GM21737 (cell line): ENCODE measurements around the gene RAB11FIP3.
"Not testable (repeated sequence)": the region's sequence is repeated elsewhere in the genome, so short reads cannot be mapped to it uniquely, and the experiment has no call there.

Experiments
- ATAC-seq: cut with Tn5 transposase; IDR thresholded peaks from one replicate; pipeline ENCODE4 v1.9.1; 2021; ENCODE audit warnings: mild to moderate bottlenecking, moderate library complexity; ENCODE audit not compliant: unreplicated experiment

RAB11FIP3 gene

GRCh38 chr16:425082-425718 lies at the start of gene RAB11FIP3:
TSS of gene RAB11FIP3 (plus strand) at chr16:425649. CDS start at chr16:426007, 358 bp downstream.
- ATAC-seq = peak; percentile 74

DNA sequence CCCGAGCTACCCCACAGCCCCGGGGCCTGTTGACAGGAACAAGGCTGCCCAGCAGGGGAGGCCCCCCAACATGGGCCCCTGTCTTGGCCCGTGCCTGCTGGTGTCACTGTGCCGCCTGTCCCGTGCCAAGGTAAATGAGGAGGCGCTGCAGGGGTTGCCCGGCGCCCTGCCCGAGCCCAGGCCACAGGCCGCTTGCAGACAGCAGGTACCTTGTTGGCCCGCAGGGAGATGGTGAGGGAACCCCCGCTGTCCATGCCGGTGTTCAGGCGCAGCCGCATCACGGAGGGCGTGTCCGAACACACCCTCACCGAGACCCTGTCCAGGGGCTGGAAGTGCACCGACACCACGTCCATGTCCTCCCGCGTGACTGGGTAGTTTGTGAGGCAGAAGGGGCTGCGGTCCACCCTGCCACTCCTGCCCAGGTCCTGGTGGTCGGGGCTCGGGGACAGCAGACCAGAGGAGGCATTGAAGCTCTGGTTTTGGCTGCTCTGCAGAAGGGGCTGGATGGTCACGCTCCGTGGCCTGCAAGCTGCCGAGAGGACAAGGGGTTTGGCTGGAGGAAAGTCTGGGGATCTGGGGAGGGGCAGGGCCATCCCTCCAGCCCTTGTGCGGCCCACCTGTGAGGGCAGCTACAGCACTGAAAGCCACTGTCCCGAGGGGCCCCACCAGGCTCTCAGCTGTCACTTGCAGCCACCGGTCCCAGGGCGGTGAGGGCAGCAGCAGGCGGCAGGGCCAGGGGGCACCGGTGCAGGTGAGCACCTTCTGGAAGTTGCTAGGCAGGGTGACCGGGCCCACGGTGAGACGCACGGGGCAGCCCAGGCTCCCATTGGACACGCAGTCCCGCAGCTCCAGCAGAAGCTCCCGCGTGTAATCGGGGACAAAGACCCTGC lies 49.3 kb upstream of the RAB11FIP3 start:
- no peak for ATAC-seq

- ATAC-seq = no peak
Measured at GRCh38 chr16:376817-377418, 48.5 kb upstream of the RAB11FIP3 start.

DNA sequence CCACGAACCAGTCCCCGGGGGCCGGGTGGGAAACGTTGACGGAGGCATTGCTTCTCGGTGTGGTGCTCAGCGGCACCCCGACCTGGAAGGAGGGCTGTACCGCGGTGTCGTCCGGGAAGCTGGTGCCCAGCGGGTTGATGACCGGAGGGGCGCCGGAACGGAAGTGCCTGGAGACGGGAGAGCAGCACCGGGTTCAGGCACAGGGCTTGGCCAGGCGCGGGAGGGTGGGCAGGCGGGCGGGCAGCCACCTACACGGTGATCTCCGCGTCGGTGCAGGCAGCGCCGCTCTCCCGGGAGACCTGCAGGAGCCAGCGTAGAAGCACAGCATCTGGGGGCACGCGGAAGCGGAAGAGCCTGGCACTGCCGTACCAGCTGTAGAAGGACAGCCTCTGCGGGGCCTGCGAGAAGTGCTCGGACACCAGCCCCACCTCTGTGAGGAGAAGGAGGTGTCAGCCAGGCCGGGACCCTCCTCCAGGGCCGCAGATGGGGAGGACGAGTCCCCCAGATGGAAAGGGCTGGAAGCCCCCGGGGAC lies 48.0 kb upstream of the RAB11FIP3 start:
- ATAC-seq = no peak

DNA sequence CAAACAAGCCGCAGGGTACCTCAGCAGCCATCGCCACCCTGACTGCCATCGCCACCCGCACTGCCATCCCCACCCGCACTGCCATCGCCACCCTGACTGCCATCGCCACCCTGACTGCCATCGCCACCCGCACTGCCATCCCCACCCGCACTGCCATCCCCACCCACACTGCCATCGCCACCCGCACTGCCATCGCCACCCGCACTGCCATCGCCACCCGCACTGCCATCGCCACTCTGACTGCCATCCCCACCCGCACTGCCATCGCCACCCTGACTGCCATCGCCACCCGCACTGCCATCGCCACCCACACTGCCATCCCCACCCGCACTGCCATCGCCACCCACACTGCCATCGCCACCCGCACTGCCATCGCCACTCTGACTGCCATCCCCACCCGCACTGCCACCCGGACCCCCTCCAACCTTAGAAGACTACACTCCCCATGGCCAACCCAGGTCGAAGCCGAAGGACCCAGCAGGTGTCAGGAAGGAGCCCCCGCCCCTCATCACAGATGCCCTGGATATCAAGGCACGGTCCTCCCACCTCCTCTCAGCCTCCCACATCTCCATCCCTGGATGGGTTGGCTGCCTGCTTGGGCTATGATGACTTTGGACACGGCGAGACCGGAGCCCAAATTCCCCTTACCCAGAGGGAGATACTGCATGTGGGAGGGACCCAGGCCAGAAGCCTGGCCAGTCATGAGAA lies 47.2 kb upstream of the RAB11FIP3 start:
- not testable (repeated sequence) for ATAC-seq

DNA sequence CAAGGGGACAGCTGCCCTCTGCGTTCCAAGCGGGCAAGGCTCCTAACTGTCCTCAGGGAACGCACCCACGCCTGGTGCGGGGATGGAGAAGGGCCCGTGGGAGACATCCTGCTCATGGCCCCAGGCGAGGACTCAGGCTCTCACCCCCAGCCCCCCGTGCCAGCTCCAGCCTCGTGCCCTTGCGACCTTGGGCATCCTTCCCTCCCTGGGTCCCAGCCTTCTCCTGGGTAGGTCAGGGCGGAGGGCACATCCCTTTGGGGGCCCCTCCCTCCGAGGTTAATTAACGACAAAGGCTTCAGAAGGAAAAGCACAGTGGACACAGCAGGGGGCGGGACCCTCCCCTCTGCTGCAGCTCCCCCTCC lies 46.6 kb upstream of the RAB11FIP3 start:
- no peak for ATAC-seq

DNA sequence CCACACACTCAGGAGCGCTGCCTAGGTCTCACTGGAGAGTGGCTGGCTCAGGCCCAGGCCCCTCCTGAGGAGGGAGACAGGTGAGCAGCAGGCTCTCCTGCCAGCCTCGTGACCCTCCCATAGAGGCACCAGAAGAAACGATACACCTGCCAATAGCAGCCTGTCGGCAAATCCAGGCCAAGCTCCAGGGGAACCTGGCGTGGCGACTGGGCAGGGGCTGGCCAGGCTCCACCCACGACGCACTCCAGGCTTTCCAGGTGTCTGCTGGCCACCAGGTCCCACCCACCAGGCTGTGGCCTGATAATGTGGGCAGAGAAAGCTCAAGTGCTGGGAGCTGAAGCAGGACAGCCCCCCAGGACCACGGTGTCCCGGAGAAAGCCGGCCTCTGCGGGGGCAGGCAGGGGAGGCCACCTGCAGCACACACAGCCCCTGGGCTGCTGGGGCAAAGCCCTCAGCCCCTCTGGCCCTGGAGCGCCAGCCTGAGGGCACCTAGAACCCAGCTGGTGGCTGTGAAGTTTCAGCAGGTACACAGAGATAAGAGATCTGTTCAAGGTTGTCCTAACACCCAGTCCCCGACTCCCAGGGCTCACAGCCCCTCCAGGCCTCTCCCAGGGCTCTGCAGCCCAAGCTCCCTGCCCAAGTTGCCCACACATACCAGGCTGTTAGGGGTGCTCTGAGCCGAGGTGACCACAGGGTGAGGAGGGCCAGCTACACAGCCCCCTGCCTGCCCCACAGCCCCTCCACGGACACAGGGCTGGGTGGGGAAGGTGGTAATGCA lies 46.1 kb upstream of the RAB11FIP3 start:
- ATAC-seq = no peak

DNA sequence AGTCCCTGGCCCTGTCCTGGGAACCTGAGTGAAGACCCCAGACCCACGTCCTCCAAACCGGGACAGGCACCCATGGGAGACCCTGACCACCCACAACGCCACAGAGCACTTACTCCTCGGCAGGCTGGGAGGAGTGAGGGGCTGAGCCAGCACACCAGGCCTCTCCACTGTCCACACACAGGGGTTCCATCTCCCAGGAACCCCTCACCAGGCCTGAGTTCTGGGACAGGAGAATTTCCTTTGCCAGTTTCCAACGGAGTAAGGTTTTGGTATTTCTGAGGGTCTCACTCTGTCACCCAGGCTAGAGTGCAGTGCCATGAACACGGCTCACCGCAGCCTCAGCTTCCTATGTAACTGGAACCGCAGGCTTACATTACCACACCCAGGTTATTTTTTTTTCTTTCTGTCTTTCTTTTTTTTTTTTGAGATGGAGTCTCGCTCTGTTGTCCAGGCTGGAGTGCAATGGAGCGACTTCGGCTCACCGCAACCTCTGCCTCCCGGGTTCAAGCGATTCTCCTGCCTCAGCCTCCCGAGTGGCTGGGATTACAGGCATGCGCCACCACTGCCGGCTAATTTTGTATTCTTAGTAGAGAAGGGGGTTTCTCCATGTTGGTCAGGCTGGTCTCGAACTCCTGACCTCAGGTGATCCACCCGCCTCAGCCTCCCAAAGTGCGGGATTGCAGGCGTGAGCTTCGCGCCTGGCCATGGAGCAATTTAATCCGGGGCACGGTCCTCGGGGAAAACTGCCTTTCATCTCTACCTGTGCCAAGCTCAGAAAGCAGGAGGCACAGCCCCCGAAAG lies 45.3 kb upstream of the RAB11FIP3 start:
- no peak for ATAC-seq

GRCh38 chr16:380762-381011 lies 44.8 kb upstream of the RAB11FIP3 start:
- ATAC-seq = no peak

GRCh38 chr16:381012-381788 lies 44.2 kb upstream of the RAB11FIP3 start:
- peak; percentile 17 for ATAC-seq

DNA sequence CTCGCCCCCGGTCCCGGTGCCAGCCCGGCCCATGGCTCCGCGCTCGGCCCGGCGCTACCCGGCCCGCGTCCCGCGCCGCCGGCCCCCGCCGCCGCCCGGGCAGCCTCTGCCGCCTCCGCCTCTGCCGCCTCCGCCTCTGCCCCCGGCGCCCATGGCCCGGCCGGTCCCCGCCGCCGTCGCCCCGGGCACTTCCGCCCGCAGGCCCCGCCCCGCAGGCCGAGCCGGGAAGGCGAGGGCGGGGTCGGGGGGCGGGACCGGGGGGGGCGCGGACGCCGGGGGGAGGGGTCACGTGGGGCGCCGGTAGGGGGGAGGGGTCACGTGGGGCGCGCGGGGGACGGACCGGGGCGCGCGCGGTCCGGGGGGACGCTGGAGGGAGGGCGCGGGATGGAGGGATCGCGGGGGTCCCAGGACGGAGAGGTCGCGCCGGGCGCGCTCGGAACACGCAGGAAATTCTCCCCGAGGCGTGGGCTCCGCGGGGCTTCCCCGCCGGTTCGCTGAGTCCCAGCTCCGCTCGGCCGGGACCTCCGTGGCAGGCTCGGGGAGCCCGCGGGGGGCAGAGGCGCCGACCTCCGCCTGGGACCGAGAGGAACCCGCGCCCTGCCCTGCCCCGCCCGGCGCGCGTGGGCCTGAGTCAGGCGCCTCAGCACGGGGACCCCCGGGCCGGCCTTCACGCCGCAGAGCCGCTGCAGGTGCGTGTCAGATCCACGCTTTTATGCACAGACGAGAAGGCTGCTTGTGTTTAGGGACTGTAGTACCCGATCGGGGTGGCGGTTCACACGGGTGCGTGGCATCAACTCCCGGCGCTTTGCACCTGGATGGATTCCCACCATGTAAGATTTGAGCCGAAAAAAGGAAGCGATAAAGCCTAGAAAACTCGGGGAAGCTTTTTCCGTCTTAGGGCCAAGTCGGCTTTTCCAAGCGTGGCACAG lies 43.4 kb upstream of the RAB11FIP3 start, which contains the start of gene PGAP6:
TSS of gene PGAP6 (minus strand) at position 190 of the 929 bp plus-strand sequence. CDS start at position 33, 157 bp downstream.
- peak; percentile 39 for ATAC-seq

- peak; percentile 39 for ATAC-seq
Measured at GRCh38 chr16:383326-384051, 42.0 kb upstream of the RAB11FIP3 start.

GRCh38 chr16:386641-387156 lies 38.8 kb upstream of the RAB11FIP3 start:
- no peak for ATAC-seq

DNA sequence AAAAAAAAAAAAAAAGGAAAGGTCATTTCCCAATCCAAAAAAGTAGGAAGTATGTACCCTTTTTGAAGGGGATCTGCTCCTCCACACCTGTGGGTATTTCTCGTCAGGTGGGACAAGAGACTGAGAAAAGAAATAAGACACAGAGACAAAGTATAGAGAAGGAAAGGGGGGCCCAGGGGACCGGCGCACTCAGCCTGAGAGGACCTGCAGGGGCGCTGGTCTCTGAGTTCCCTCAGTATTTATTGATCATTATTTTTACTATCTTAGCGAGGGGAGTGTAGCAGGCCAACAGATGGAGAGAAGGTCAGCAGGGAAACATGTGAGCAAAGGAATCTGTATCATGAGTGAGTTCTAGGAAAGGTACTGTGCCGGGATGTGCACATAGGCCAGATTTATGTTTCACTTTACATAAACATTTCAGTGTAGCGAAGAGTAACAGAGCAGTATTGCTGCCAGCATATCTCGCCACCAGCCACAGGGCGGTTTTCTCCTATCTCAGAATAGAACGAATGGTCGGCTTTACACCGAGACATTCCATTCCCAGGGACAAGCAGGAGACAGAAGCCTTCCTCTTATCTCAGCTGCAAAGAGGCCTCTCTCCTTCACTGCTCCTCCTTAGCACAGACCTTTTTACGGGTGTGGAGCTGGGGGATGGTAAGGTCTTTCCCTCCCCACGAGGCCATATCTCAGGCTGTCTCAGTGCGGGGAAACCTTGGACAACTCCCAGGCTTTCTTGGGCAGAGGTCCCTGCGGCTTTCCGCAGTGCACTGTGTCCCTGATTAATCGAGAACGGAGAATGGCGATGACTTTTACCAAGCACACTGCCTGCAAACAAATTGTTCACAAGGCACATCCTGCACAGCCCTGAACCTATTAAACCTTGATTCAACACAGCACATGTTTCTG lies 37.4 kb upstream of the RAB11FIP3 start:
- ATAC-seq = not testable (repeated sequence)

DNA sequence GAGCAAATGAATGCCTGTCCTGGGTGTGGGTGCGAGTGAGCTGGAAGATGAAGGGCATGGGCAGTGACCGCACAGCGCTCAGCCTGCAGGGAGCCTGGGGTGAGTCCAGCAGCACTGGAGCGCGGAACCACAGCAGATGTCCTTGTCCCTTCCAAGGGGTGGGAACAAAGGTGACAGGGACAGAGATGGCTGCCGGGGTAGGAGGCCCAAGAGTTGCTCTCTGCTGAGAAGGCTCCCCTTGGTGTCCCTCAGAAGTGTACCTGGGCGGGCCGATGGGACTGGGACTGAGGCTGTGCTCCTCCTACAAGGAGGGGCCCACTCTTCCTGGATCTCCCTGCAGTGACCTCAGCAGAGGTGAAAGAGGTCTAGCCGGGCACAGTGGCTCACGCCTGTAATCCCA lies 36.1 kb upstream of the RAB11FIP3 start:
- ATAC-seq = no peak

DNA sequence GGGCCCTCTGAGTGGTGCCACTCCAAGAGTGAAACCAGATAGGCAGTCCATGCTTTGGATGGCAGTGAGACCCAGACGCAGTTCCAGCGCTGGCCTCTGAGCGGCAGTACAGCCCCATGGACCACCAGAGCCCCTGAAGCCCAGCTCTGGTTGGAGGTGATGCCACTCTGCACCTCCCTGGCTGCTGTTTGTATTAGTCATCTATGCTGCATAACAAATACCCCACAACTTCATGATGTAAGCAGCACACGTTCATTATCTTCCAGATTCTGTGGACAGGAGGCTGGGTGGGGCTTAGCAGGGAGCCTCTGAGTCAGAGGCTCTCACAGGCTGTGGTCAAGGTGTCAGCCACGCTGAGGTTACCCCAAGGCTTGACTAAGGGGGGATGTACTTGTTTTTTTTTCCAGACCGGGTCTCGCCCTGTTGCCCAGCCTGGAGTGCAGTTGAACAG lies 33.5 kb upstream of the RAB11FIP3 start:
- ATAC-seq = no peak
